GM18526 (cell line): Measurements from ENCODE around the gene CYFIP1.

Experiments
- POLR2A ChIP-seq: IDR thresholded peaks from 3 replicates; pipeline ENCODE4 v1.6.1; 2011; ENCODE audit not compliant: insufficient read length; ENCODE audit errors: extremely low read depth

CYFIP1 gene

GRCh38 chr15:22893881-22894280 is 86.3 kb downstream of the CYFIP1 start:
- TF ChIP-seq POLR2A: no peak

DNA sequence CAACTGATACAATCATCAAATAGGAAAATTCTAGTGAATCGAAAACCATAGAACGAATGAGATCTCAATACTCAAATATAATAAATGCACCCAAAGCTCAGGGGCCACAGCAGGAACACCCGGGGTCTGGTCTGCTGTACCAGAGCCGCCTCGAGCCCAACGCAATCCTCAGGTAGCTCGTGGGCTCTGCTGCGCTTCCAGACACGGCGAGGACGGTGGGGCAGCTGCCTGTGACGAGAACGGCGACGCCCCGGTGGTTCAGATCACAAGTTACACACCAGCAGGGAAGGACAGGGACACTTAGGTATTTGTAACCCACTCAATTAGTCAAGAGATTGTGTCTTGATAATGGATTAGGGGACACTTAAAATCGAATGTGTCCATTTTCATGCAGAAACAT is 87.1 kb downstream of the CYFIP1 start:
- TF ChIP-seq POLR2A: no peak

GRCh38 chr15:22892333-22892732 is 87.8 kb downstream of the CYFIP1 start:
- TF ChIP-seq POLR2A: no peak

- TF ChIP-seq POLR2A: no peak
These were observed 88.5 kb downstream of the CYFIP1 start for GRCh38 chr15:22891426-22892210.

DNA sequence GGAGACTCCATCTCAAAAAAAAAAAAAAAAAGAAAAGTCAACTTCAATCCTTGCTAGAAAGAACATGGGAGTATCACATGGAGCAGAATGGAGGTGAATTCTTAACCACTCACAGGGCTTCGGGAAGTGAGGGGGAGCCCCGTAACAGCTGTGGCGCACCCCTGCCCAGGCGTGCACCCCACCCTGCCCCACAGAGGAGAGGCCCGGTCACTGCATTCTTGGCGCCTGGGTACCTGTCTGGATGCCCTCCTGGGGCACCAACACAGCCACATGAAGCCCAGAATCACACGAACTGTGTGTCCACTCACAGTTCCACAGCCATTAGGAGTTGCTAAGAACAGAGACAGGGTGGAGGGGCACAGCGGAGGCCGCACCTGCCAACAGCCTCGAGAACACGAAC is 89.9 kb downstream of the CYFIP1 start:
- TF ChIP-seq POLR2A: no peak

DNA sequence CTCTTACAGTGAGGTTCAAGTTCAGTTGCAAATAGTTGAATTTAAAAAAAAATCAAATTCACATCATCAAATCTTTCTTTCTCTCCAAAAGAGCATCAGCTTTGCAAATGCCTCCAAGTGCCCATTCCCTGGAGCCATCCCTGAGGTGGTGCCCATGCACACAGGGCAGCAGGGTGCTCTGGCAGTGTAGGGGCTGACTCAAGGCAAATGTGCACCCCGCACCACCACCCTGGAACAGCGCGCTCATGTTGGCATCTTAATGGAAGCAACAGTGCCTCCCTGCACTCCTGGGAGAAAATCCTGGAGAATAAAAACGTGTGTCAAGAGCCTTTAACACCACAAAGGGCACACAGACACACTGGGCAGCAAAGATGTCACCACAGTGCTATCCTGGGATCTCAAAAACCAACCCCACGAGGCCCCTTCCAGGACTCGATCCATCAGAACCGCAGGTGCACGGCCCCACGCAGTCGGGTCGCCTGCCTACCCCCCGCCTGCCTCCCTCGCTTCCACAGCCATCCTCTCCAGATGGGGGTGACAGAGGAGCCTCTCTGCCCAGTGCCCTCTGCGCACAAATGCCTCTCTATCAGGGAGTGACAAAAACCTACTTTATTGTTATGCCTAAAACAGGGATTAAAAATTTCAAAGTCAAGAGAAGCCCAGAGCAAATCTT is 90.9 kb downstream of the CYFIP1 start:
- TF ChIP-seq POLR2A: no peak

DNA sequence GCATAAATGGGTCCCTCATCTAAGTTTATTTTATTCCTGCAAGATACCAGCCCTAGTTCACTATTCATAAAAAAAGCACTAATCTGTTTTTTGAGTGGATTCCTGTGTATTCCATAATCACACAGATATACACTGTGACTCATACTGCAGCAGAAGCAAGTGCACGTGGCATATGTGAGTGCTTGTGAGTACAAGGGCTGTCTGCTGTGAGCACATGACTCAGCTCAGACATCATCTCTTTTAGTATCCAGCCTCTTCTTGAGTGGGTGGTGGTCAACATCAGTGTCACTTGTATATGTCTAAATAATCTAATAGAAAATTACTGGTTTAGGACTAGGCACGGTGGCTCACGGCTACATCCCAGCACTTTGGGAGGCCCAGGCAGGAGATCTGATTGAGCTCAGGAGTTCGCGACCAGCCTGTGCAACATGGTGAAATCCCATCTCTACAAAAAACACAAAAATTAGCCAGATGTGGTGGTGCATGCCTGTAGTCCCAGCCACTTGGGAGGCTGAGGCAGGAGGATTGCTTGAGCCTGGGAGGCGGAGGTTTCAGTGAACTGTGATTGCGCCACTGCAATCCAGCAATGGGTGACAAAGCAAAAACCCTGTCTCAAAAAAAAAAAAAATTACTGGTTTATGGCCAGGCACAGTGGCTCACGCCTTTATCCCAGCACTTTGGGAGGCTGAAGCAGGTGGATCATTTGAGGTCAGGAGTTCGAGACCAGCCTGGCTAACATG is 91.9 kb downstream of the CYFIP1 start:
- TF ChIP-seq POLR2A: no peak

DNA sequence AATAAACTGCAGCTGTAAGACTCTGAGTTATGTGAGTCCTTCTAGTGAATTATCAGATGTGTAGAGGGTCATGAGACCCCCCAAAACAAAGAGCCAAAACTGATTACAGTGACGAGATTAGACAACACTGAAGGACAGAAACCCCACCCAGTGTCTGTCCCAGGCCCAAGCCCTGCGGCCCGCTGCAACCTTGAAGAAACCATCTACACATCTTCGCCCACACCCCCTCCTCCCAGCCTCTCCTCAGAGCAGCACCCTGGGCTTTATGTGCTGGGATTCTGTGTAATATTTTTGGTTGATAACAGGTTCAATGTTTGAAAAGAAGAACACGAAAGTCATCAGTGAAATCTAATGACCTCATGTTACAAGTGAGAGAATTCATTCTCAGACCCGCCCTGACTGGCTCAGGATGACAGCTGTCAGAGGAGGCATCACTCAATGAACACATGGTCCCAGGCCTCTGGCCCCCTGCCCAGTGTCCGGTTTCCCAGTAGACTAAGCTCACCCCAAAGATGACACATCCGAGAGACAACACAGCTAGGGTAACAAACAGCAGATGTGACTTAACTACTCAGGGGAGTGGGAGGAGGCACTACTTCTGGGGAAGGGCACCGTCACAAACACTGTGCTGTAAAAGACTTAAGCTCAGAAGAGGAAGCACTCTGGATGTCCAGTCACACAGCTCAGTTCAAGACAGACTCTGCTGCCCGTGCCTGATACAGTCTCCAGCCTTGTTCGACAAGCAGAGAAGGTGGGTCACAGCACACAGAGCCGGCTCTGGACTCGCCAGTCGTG is 92.8 kb downstream of the CYFIP1 start:
- TF ChIP-seq POLR2A: no peak

DNA sequence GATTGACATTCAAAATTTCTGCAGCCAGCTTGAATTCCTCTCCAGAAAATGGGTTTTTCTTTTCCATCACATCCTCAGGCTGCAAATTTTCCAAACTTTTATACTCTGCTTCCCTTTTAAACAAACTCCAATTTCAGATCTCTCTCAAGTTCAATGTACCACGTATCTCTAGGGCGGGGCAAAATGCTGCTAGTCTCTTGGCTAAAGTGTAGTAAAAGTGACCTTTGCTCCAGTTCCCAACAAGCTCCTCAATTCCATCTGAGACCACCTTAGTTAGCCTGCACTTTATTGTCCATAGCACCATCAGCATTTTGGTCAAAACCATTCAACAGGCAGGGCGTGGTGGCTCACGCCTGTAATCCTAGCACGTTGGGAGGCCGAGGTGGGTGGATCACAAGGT is 95.0 kb downstream of the CYFIP1 start:
- TF ChIP-seq POLR2A: no peak

DNA sequence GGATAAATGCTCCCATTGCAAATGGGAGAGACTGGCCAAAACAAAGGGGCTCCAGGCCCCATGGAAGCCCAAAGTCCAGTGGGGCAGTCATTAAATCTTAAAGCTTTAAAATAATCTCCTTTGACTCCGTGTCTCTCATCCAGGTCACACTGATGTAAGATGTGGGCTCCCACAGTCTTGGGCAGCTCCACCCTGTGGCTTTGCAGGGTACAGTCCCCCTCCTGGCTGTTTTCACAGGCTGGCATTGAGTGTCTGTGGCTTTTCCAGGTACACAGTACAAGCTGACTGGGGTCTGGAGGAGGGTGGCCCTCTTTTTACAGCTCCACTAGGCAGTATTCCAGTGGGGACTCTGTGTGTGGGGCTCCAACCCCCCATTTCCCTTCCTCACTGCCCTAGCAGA is 95.8 kb downstream of the CYFIP1 start:
- no peak for TF ChIP-seq POLR2A

GRCh38 chr15:22883196-22883595 is 97.0 kb downstream of the CYFIP1 start:
- TF ChIP-seq POLR2A: no peak

DNA sequence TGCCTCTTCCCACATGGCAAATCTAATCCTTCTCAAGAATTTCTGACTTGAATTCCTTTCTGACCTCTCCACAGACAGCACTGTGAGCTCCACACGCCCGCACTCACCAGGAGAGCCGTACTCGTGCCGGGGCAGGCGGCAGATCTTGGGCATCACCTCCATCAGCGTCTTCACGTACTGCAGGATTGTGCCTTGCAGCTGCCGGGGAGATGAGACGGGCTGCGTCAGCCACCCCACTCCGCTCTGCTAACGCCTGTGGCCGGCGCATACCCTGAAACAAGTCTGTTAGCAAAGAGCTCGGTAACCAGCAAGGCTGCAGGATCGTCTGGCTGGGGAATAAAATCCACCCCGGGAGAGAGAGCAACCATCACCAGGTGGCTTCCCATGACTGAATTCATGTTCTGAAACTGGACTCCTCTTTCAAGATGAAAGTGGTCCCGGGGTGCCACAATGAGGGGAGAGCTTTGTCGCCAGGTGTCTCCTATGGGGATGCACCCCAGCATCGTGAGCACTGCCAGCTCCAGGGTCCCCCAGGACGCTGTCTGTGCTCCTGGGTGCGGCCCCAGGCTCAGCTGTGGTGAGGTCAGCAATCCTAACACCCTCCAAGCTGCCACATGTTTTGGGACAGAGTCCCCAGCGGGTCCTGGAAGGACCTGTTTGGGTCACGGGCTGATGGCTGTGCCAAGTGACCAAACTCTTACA is 98.3 kb downstream of the CYFIP1 start:
- no peak for TF ChIP-seq POLR2A

DNA sequence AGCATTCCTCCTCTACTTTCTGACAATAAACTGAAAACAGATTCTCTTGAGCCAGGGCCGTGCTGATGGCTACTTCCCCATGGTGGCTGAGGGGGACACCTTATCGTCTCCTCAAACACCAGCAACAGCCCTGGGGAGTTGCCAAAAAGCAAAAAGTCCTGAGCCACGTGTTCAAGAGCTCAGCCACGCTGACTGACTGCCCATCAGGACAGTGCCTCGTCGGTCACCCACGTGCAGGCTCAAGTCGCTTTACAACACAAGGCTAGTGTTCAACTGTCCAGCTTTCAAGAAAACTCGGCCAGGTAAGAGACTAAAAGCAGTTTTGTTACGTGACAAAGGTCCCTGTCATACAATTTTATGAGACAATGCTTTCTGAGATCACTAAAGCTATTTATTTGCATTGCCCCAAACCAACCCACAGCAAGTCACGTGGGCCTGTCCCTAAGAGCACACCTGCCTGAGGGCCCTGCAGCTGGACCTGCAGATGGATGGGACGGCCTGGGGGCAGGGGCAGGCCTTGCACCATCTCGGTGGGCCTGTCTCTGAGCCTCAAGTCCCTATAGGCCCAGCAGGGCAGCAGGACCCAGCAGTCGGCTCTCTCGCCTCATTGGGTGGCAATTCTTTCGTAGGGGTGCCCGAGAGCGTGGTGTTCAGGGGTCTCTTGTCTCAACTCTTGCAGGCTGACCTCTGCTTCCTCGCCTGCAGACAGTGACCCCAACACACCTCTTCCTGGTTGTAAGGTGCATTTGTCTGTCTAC is 99.0 kb downstream of the CYFIP1 start:
- no peak for TF ChIP-seq POLR2A
